Keratinocyte (primary cell): ENCODE results near the gene CST6. TPM values are rescaled to one million over a fixed set of nuclear protein-coding genes. Genes with fewer than 3 reads are reported as not detected.

Experiments
- DNase-seq: peaks from one replicate; pipeline ENCODE4 v3.0.0-alpha.2; 2011; ENCODE audit warnings: low read depth, missing footprints, low spot score
- FAIRE-seq: peaks from 2 replicates; lab custom pipeline; 2011; peaks lifted over from hg19 to GRCh38; lab: Jason Lieb, UNC
- H2AFZ ChIP-seq: 2 replicates; pipeline ENCODE4 v1.6.0; 2012; ENCODE audit warnings: low read length, control low read depth, inconsistent platforms; ENCODE audit not compliant: control insufficient read depth
- H3K27ac ChIP-seq: 2 replicates; pipeline ENCODE4 v1.5.1; 2011; ENCODE audit warnings: low read length; ENCODE audit not compliant: control insufficient read depth, insufficient read depth
- H3K27me3 ChIP-seq: 3 replicates; pipeline ENCODE4 v1.6.0; 2011; ENCODE audit warnings: low read length; ENCODE audit not compliant: control insufficient read depth, insufficient read depth; ENCODE audit errors: extremely low read depth
- H3K36me3 ChIP-seq, 2 experiments: 2 replicates in 1 of 2; 3 replicates in 1 of 2; pipeline ENCODE4 v1.5.1; 2011; ENCODE audit warnings: low read length in 2 of 2, mild to moderate bottlenecking in 1 of 2; ENCODE audit not compliant: control insufficient read depth in 2 of 2, insufficient read depth in 2 of 2; ENCODE audit errors: extremely low read depth in 1 of 2
- H3K4me1 ChIP-seq: 3 replicates; pipeline ENCODE4 v1.5.1; 2011; ENCODE audit warnings: low read length; ENCODE audit not compliant: control insufficient read depth, insufficient read depth; ENCODE audit errors: extremely low read depth
- H3K4me2 ChIP-seq: 3 replicates; pipeline ENCODE4 v1.6.0; 2011; ENCODE audit warnings: low read depth, low read length; ENCODE audit not compliant: control insufficient read depth, insufficient read depth; ENCODE audit errors: extremely low read depth
- H3K4me3 ChIP-seq, 3 experiments: fragments of 200-600 bp in 1 of 3; sonication (generic) in 1 of 3; 2 replicates in 2 of 3; 3 replicates in 1 of 3; pipeline ENCODE4 v1.5.1; 2011 to 2016; ENCODE audit warnings: low read length in 3 of 3, mild to moderate bottlenecking in 3 of 3, control low read depth in 2 of 3, inconsistent platforms in 1 of 3, low read depth in 1 of 3, mixed read lengths in 1 of 3, mixed run types in 1 of 3, moderate library complexity in 1 of 3; ENCODE audit not compliant: control insufficient read depth in 2 of 3, insufficient read depth in 2 of 3; ENCODE audit errors: extremely low read depth in 1 of 3
- H3K79me2 ChIP-seq: 2 replicates; pipeline ENCODE4 v1.6.0; 2012; ENCODE audit warnings: low read length; ENCODE audit not compliant: control insufficient read depth, insufficient read depth
- H3K9ac ChIP-seq: 3 replicates; pipeline ENCODE4 v1.6.0; 2011; ENCODE audit warnings: low read length; ENCODE audit not compliant: control insufficient read depth, insufficient read depth; ENCODE audit errors: extremely low read depth
- H3K9me1 ChIP-seq: 3 replicates; pipeline ENCODE4 v1.6.0; 2011; ENCODE audit warnings: low read length; ENCODE audit not compliant: control insufficient read depth, insufficient read depth; ENCODE audit errors: extremely low read depth
- H3K9me3 ChIP-seq: 2 replicates; pipeline ENCODE4 v1.5.1; 2012; ENCODE audit warnings: low read depth, low read length; ENCODE audit not compliant: control insufficient read depth
- H4K20me1 ChIP-seq: 3 replicates; pipeline ENCODE4 v1.6.0; 2011; ENCODE audit warnings: low read length; ENCODE audit not compliant: control insufficient read depth, insufficient read depth; ENCODE audit errors: extremely low read depth
- CTCF ChIP-seq, 3 experiments: IDR thresholded peaks in 1 of 3; conservative IDR thresholded peaks in 1 of 3; optimal IDR thresholded peaks in 1 of 3; 2 replicates in 2 of 3; 3 replicates in 1 of 3; pipeline versions ENCODE3 to v1.5.1; 2011; ENCODE audit warnings: low read length in 3 of 3, mild to moderate bottlenecking in 3 of 3, moderate library complexity in 2 of 3, control low read depth in 1 of 3, inconsistent platforms in 1 of 3; ENCODE audit not compliant: insufficient read depth in 2 of 3; ENCODE audit errors: extremely low read depth in 1 of 3
- EZH2 ChIP-seq: IDR thresholded peaks from one replicate; pipeline ENCODE4 v1.6.1; 2012; ENCODE audit warnings: inconsistent platforms, mild to moderate bottlenecking, low read length, moderate library complexity
- dilution Hi-C: fragments of 300-500 bp; cut with MboI; formaldehyde crosslinking; loops from one replicate; pipeline ENCODE4 v1.7.0; 2020; ENCODE audit warnings: low sequenced_read_pairs; ENCODE audit not compliant: extremely low pct_ligation_motif_present
- polyA plus RNA-seq, 5 experiments: library from polyadenylated mRNA; depleted of rRNA in 3 of 5; stranded (reverse) in 3 of 5; stranded (forward) in 1 of 5; unstranded in 1 of 5; fragments of >200 nt; gene quantifications; 1 replicate in 1 of 5; 2 replicates in 3 of 5; 3 replicates in 1 of 5; pipeline versions ENCODE4 v1.2.1 to v1.2.3, GENCODE V29; 2011 to 2012; ENCODE audit warnings: missing spikeins in 2 of 5, low read depth in 1 of 5, low replicate concordance in 1 of 5

Gene CST6
- polyA plus RNA-seq, 1 donor (not counting 4 experiments of a cell fraction or from before 2014, with no cell fraction given): 1.4 TPM

GRCh38 chr11:66012946-66013761, 1.3 kb downstream of the CST6 start:
- FAIRE-seq: no peak
- H3K79me2 ChIP-seq: no peaks in the 10 kb centered on the region
- H3K9me3 ChIP-seq: no peaks in the 10 kb centered on the region
- H3K4me2 ChIP-seq: no peak overlapping the region
- H4K20me1 ChIP-seq: no peaks in the 10 kb centered on the region
- no peak for DNase-seq
- no peaks in the 10 kb centered on the region for H3K36me3 ChIP-seq
- no peak overlapping the region for H3K9ac ChIP-seq
- H2AFZ ChIP-seq: no peak overlapping the region
- H3K27ac ChIP-seq: no peak overlapping the region
- dilution Hi-C loops: no loop called here
- H3K4me3 ChIP-seq: no peak overlapping the region
- H3K9me1 ChIP-seq: peaks cover 3% of the 10 kb centered on the region
- no peaks in the 10 kb centered on the region for H3K27me3 ChIP-seq
- TF ChIP-seq EZH2 (no peak), CTCF (optimal IDR thresholded peaks at IDR 0.05 in 1 of 3, IDR thresholded peaks at IDR 0.05 in 1 of 3, conservative IDR thresholded peaks at IDR 0.05 in 1 of 3; ENCODE audit: extremely low read depth in 1 of 3, insufficient read depth in 2 of 3, low read length in 3 of 3) (no peak)
- peaks cover 34% of the 10 kb centered on the region for H3K4me1 ChIP-seq

- Histone ChIP-seq H3K4me2 (no peak overlapping the region), H3K9me1 (peaks cover 3% of the 10 kb centered on the region), H3K79me2 (no peaks in the 10 kb centered on the region), H3K9me3 (no peaks in the 10 kb centered on the region), H3K4me3 (no peak overlapping the region), H3K4me1 (peaks cover 28% of the 10 kb centered on the region), H3K9ac (no peak overlapping the region), H2AFZ (no peak overlapping the region), H3K36me3 (no peaks in the 10 kb centered on the region), H3K27ac (no peak overlapping the region), H3K27me3 (no peaks in the 10 kb centered on the region), H4K20me1 (no peaks in the 10 kb centered on the region)
- TF ChIP-seq CTCF (optimal IDR thresholded peaks at IDR 0.05 in 1 of 3, IDR thresholded peaks at IDR 0.05 in 1 of 3, conservative IDR thresholded peaks at IDR 0.05 in 1 of 3; ENCODE audit: extremely low read depth in 1 of 3, insufficient read depth in 2 of 3, low read length in 3 of 3) (no peak), EZH2 (no peak)
- dilution Hi-C loops: no loop called here
- no peak for FAIRE-seq
- DNase-seq: no peak
Observed at GRCh38 chr11:66013762-66014100, 1.9 kb downstream of the CST6 start.
